Glomerular visceral epithelial cell (primary cell): ENCODE results near the gene MAP3K13.
"Not testable (repeated sequence)": the region's sequence is repeated elsewhere in the genome, so short reads cannot be mapped to it uniquely, and the experiment has no call there.

Experiments
- DNase-seq: peaks from one replicate; pipeline ENCODE4 v3.0.0-alpha.2; 2016; ENCODE audit errors: extremely low spot score

MAP3K13 gene

DNA sequence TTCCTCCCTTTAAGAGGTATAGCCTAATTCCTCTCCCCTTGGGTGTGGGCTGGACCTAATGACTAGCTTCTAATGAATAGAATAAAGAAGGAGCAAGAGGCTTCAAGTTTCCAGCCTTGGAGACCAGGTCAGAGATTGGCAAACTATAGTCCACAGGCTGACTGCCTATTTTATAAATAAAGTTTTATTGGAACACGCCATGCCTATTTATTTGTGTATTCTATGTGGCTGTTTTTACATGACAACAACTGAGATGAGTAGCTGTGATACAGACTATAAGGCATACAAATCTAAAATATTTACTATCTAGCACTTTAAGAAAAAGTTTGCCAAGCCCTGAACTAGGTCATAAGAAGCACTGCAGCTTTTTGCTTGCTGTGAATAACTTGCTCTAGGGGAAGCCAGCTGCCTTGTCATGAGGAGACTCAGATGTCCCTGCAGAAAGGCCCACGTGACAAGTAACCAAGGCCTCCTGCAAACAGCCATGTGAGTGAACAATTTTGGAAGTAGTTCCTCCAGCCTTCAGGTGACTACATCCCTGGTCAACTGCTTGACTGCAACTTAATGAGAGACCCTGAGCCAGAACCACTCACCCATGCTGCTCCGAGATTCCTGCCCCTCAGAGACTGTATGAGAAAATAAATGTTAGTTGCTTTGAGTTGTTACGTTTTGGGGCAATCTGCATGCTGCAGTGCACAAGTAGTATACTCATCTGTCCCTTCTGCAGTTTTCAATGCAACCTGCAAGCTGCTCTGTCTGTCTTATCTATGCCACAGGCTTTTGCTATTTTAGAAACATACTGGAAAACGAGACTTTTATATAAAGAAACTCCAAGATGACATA lies 21.1 kb upstream of the MAP3K13 start:
- DNase-seq = no peak

GRCh38 chr3:185342459-185343174 lies 20.3 kb upstream of the MAP3K13 start:
- DNase-seq = no peak

GRCh38 chr3:185347399-185347798 lies 15.5 kb upstream of the MAP3K13 start:
- DNase-seq = no peak

DNA sequence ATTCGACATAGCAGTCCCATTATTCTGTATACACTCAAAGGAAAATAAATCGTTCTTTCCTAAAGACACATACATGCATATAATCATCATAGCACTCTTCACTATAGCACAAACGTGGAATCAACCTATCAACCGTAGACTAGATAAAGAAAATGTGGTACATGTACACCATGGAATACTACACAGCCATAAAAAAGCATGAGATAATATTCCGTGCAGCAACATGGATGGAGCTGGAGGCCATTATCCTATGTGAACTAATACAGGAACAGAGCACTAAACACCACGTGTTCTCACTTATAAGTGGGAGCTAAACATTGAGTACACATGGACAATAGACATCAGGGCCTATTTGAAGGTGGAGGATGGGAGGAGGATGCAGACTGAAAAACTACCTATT lies 12.1 kb upstream of the MAP3K13 start:
- DNase-seq = no peak

GRCh38 chr3:185351396-185351795 lies 11.5 kb upstream of the MAP3K13 start:
- DNase-seq = peak; percentile 61

DNA sequence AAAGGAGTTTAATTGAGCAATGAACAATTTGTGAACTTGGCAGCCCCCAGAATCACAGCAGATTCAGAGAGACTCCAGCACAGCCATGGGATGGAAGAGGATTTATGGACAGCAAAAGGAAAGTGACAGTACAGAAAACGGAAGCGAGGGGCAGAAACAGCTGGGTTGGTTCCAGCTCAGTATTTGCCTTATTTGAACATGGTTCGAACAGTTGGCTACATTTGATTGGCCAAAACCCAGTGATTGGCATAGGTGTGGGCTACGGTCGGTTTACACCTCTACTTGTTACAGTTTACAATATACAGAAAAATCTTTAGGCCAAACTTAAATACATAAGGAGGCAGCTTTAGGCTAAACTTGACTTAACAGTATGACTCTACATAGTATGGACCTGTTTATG lies 9.7 kb upstream of the MAP3K13 start:
- DNase-seq = no peak

GRCh38 chr3:185353823-185354614 lies 8.9 kb upstream of the MAP3K13 start:
- DNase-seq = peak; percentile 53

DNA sequence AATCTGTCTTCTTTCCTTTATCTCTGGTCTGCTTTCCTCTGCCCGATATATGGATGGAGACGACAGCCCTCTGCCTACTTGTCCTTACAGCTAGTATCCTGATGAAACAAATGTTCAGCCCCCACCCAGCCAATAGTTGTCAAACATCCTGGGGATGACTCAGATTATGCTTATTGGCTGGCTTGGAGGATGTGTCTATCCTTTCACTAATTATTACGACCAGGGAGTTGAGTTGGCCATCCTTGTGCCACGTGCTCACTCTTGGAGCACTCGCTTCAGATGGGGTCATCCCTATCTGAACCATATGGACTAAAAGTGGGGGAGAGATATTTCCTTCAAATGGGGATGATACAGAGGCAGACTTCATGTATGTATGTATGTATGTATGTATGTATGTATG lies 6.4 kb upstream of the MAP3K13 start:
- DNase-seq = no peak

DNA sequence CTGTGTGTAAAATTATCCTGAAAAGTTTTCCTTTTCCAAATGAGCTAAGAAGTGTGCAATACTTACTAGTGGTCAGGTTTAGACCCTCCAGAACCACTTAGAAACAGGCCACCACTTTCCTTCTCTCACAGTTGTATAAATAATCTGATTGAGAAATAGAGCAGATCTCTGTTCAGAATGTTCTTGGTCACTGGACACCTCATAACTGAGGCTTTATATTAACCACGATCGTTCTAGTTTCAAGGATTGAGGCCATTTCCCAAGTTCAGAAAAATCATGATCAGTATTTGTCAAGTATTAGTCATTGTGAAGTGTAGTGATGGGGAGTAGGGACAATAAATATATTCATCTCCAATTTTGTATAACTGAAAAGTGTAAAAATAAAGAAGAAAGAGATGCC lies 1.0 kb upstream of the MAP3K13 start:
- peak; percentile 46 for DNase-seq

DNA sequence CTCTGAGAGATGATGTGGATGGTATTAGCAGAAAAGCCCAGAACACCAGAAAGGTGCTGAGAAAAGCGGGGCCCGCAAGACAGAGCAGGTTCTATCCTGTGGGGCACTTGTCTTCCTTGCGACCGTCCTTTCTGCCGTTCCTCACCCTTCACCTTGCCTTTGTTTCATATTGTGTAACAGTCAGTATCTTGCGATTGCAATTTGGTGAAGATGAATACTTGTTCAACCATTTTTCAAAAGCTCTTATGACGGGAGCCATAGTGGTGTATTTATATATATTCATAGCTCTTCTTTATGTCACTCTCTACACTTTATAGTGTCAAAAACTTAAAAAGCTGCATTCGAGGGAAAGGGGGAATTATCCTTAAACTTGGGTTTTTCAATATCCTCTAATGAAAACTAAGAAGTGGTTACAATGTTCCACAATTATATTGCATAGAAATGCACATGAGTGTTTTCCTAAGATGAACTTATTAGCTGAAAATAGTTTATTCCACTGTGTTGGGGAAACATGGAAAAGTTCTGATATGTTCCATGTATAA lies 797 bp downstream of the MAP3K13 start:
- DNase-seq = no peak

- no peak for DNase-seq
Observed at GRCh38 chr3:185365291-185366073, 2.5 kb downstream of the MAP3K13 start.

GRCh38 chr3:185366074-185366335 lies 3.1 kb downstream of the MAP3K13 start:
- no peak for DNase-seq

- DNase-seq = no peak
Observed at GRCh38 chr3:185366913-185367312, 4.0 kb downstream of the MAP3K13 start.

GRCh38 chr3:185370349-185370748 lies 7.4 kb downstream of the MAP3K13 start:
- DNase-seq = not testable (repeated sequence)

- no peak for DNase-seq
Observed at GRCh38 chr3:185371306-185372074, 8.6 kb downstream of the MAP3K13 start.

- no peak for DNase-seq
Observed at GRCh38 chr3:185381320-185382058, 18.6 kb downstream of the MAP3K13 start.

DNA sequence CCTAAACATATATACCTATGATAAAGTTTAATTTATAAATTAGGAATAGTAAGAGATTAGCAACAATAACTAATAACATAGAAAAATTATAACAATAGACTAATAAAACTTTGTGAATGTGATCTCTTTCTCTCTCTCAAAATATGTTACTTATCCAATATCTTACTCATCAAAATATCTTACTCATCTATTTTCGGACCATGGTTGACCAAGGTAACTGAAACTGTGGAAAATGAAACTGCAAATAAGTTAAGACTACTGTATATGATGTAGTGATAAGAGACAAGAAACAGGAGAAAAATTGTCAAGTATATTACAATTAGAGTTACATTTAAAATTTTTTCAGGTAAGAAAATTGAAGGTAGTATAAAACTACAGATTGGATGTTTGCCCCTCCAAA lies 19.2 kb downstream of the MAP3K13 start:
- DNase-seq = no peak

GRCh38 chr3:185386515-185386914 lies 23.6 kb downstream of the MAP3K13 start:
- not testable (repeated sequence) for DNase-seq

DNA sequence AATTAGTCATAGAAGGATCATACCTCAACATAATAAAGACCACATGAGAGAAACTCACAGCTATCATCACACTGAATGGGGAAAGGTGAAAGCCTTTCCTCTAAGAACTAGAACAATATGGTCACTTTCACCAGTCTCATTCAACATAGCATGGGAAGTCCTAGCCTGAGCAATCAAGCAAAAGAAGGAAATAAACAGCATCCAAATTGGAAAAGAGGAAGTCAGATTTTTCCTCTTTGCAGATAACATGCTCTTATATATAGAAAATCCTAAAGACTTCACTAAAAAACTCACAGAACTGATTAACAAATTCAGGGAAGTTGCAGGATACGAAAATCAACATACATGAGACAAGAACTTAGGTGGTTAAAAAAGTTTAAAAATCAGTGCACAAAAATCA lies 24.7 kb downstream of the MAP3K13 start:
- no peak for DNase-seq

DNA sequence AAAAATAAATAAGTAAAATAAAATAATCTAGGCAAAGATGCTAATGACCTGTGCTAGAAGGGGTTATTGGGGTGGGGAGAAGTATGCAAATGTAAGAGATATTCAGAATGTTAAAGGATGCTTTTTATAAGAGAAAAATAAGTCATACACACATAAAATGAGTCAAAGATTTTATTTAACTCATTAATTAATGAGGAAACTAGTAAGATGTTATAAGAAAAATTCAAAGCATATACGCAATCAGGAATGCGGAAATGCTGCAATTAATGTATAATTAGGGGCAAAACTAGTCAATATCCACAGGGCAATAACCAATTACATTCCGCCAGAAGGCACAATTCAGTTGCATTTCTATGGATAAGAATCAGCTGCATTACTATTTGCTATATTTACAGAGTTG lies 30.1 kb downstream of the MAP3K13 start:
- no peak for DNase-seq
